NB4 (cell line): ENCODE results near the gene CCL20.

Source experiments
- DNase-seq: peaks from one replicate; pipeline ENCODE4 v3.0.0; 2010; ENCODE audit warnings: low read depth
- H3K4me3 ChIP-seq: one replicate; pipeline ENCODE4 v1.5.1; 2011; ENCODE audit warnings: mild to moderate bottlenecking, low read depth, low read length, moderate library complexity
- CTCF ChIP-seq: IDR thresholded peaks from one replicate; pipeline ENCODE4 v1.5.1; 2012; ENCODE audit warnings: low read depth, low read length
- MAX ChIP-seq: IDR thresholded peaks from 2 replicates; pipeline ENCODE4 v1.6.1; 2011; ENCODE audit warnings: low read depth, low read length
- MYC ChIP-seq: IDR thresholded peaks from 2 replicates; pipeline ENCODE4 v1.6.1; 2011; ENCODE audit warnings: low read depth, low read length
- POLR2A ChIP-seq: IDR thresholded peaks from 2 replicates; pipeline ENCODE4 v1.6.1; 2011; ENCODE audit warnings: mild to moderate bottlenecking; ENCODE audit not compliant: insufficient read length; ENCODE audit errors: extremely low read depth

CCL20 gene

GRCh38 chr2:227783404-227784138 lies 30.1 kb upstream of the CCL20 start:
- DNase-seq = peak; percentile 50
- no peak overlapping the region for H3K4me3 ChIP-seq
- TF ChIP-seq CTCF (no peak), POLR2A (no peak), MYC (no peak), MAX (no peak)

GRCh38 chr2:227785293-227785692 lies 28.3 kb upstream of the CCL20 start:
- DNase-seq = no peak
- TF ChIP-seq MAX = no peak
- no peak for TF ChIP-seq POLR2A
- TF ChIP-seq MYC = no peak
- TF ChIP-seq CTCF = no peak
- no peak overlapping the region for H3K4me3 ChIP-seq

- TF ChIP-seq POLR2A (no peak), MAX (no peak), MYC (no peak), CTCF (no peak)
- no peak for DNase-seq
- no peak overlapping the region for H3K4me3 ChIP-seq
Observed at GRCh38 chr2:227788561-227789018, 25.1 kb upstream of the CCL20 start.

- TF ChIP-seq MAX (no peak), CTCF (no peak), POLR2A (no peak)
- H3K4me3 ChIP-seq = no peak overlapping the region
- no peak for DNase-seq
Observed at GRCh38 chr2:227789803-227790202, 23.8 kb upstream of the CCL20 start.

GRCh38 chr2:227793148-227793712 lies 20.4 kb upstream of the CCL20 start:
- DNase-seq = no peak
- no peak for TF ChIP-seq CTCF
- no peak for TF ChIP-seq POLR2A
- TF ChIP-seq MYC = no peak
- no peak for TF ChIP-seq MAX
- H3K4me3 ChIP-seq = no peak overlapping the region
